ENCODE measurements around the gene TUB.

TUB gene

DNA sequence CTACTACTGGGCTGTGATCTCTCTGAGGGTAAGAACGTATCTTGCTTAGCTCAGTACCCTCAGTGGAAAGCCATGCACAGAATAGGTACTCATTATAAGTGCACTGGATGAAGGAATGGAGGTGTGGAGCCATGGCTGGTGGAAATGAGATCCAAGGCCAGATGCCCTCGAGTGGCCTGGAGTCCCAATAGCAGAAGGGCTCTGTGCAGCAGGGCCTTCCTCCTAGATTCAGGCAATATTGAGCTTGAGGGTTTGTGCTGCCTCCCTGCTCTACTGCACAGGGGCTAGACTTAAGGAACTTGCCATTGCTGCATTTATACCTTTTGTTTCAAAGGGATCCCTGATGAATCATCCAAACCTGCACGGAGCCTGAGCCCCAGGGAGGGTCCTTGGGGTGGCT lies 33.6 kb upstream of the TUB start:
- DNase-seq, result no peak

GRCh38 chr11:8049084-8049483 lies 31.9 kb upstream of the TUB start:
- no peak for DNase-seq

GRCh38 chr11:8055091-8055835 lies 25.7 kb upstream of the TUB start:
- no peak for DNase-seq

DNA sequence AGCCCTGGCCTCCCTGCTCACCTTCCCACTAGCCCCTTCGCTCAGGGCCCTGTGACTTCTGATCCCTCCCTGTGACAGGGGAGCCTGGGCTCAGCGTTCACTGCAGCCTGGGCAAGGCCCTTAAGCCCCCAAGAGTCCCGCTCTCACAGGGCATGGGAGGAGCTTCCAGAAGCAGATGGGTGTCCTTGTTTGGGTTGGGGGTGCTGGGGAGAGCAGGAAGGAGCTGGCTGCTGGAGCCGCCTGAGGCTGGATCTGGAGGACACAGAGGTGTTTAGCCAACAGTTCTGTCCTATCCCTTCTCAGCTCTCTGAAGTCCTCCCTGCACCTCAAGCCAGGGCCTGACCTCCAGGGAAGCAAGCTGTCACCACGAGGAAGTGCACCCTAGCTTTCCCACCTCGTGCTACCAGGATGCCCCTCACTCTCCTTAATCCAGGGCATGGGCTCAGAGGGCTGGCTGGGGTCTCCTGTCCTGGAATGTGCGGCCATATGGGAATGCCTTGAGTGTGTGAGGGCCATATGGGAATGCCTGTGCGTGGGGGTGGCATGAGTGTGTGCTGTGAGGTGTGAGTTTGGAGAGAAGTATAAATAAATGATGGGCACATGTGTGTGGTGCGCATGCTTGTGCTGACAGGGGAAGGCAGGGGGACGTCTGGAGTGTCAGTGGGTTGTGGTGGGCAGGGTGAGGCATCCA lies 25.0 kb upstream of the TUB start:
- DNase-seq, result no peak

DNA sequence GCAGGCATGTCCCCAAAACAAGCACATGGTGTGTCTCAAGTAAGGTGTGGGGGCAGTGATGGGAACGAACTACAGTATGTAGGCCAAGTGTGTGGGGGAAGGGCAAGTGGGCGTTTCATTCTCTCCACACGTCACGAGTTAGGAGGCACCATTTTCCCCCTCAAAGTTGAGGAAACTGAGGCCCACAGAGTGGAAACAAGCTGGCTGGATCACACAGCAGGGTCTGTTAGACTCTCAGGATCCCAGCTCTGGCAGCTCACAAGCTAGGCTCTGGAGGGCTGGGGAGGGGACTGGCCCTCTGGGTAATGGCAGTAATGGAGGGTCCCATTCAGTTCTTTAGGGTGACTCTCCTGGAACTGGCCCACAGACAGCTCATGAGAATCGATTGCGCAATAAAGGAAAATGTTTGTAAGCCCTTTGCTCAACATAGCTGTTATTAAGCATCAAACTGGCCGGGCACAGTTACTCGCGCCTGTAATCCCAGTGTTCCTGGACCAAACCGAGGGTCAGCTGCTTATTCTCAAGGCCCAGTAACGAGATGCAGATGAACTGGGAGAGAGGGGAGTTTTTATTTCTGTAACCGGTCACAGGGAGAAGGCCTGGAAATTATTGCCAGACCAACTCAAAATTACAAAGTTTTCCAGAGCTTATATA lies 24.1 kb upstream of the TUB start:
- no peak for DNase-seq

DNA sequence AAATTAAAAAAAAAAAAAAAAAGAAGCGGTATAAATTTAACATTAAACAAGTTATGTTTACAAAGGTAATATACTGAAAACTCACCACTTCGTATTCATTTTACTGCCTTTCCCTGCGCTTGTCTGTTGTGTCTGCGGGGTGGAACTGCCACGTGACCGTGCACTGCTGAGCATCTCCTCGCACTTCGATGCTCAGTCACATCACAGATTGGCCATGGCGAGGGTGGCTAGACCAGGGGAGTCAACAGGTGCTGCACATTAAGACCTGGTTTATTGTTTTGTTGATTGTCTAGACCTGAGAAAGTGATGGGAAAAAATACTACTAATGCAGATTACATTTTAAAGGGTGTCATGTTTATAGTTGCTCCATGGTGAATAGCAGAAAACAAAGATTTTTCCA lies 22.8 kb upstream of the TUB start:
- no peak for DNase-seq

DNA sequence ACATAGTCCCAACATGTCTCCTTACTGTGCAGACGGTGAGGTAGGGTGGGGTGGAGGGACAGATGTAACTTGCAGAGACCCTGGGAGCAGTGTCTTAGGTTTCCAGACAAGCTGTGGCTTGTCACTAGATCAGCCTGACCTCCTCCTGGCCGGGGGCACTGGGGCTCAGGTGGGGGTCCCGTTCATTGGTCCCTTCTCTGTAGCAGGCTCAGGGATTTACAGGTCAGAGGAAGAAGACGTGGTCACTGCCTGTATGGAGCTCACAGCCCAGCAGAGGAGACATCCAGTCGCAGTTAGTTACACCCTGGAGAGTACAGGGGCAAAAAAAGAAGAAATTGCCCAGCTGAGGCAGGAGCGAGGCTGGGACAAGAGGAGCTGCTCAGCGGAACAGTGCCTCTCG lies 22.0 kb upstream of the TUB start:
- DNase-seq, result no peak

DNA sequence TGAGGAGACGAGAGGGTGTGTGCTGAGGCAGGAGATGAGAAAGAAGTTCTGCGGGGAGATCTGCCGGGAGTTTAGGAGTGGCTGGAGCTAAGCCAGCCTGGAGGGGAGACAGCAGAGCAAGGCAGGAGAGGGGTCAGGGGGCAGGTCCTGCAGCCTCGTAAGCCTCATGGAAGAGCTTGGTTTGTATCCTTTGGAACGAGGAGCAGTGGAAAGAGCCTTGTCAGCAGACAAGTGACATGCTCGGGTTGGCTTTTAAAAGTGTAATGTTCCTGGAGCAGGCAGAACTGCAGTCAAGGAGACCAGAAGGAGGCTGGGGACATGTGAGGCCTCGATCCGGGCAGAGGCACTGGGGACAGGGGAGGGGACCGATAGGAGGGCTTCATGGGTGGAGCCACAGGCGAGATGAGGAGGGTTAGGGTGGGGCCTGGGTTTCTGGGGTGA lies 21.4 kb upstream of the TUB start:
- DNase-seq, result no peak

DNA sequence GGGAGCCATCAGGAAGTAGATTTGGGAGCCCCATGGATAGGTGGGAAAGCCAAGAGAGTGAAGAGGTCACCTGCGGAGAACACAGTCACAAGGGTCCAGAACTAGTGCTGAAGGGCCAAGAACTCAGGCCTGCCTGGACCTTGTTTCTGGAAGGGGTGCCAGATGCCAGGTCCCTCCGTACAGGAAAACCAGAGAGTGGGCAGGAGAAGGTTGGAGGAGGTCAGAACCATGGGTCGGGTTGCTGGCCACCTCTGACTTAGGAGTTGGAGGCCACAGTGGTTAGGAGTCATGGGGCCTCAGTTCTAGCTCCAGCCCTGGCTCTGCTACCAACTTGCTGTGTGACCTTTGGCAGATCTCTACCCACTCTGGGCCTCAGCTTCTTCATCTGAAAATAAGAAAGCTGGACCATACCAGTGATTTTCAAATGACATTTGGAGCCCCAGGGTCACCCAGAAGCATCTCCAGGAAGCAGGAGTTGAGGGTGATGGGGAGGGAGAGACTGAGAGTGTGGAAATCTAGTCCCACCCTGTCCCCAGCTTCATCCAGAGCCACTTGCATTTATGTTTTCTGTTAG lies 20.8 kb upstream of the TUB start:
- no peak for DNase-seq

DNA sequence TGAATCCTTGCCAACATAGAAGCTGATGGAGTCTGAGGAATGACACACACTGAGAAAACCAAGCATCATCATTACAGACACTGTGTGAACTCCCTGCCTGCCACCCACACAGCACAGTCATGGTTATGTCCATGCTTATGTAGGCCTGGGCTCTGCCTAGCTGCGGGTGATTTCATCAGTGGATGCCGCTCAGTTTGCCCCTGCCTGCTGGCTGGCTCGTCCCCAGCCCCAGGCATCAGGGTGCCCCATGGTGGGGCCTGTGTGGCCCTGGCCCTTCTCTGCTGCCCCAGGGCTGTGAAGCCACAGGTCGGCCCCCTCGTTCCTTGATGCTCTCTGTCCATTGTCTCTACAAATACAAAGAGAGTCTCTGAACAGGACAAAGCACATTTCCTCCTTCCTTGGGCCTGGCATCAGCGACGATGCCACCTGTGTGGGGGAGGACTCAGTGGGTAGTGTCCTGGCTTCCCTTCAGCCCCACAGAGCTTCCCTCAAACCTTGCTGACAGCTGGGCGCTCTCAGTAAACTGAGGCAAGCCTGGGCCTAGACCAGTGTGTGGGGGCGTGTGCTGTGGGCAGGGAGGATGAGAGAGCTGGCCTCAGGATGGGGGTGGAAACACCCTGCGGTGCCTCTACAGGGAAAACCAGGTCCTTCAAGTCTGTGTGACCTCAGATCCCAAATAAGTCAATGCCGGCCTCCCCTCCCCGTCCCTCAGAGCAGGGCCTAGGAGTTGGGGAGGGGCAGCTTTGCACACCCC lies 20.0 kb upstream of the TUB start:
- DNase-seq, result no peak

DNA sequence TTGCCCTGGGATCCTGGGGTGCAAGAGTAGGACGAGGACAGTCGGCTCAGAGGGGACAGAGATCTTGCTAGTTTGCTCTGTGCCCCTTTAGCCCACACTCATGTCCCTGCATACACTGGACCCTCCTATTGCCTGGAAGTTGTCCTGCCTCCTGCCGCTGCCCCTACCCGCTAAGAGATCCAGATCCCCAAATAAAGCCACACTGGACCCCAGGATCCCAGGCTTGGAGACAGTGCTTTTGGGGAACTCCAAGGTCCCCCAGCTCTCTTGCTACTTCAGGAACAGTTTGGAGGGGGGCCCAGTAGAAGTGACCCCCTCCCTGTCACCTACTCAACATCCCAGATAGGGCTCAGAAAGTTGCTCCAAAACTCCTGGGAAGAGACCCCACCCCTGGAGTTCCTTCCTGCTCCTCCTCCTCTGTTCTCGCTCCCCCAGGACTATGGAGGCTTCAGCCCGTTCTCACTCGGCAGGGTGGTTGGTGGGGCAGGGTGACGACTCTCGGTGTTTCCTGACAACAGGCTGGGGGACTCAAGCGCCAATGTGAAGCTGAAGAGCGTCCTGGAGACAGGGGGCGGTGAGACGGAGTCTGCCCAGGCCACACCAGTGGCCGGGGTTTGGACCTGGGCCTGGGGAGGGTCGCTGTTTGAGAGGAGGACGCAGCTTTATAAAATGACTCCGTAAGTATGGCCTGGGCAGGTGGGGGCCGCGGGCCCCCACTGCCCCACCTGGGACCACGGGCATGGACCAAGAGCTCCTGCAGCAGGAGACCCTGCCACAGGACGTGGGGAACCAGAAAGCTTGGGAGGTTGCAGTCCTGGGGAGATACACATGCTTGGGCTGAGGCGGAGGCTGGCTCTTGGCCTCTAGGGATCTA lies 19.2 kb upstream of the TUB start:
- no peak for DNase-seq

GRCh38 chr11:8062781-8063257 lies 18.2 kb upstream of the TUB start:
- DNase-seq, result no peak

- no peak for DNase-seq
Measured at GRCh38 chr11:8063324-8063723, 17.7 kb upstream of the TUB start.

DNA sequence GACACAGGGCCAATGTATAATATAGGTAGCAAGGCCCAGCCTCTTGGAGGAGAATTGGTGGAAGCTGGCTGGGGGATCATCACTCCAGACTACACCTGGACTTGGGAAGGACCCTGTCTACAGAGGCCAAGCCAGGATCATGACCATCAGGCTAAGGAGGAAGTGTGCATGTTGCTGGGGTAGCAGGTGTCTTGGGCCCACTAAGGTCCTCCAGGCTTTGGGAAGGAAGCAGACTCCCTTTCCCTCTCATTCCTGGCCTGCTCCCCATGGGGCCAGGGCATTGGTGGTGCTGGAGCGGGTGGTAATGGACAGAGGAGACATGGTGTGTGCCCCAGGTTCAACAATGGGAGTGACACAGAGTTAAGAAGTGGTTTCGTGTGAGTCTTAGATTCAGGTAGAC lies 16.0 kb upstream of the TUB start:
- DNase-seq, result no peak

DNA sequence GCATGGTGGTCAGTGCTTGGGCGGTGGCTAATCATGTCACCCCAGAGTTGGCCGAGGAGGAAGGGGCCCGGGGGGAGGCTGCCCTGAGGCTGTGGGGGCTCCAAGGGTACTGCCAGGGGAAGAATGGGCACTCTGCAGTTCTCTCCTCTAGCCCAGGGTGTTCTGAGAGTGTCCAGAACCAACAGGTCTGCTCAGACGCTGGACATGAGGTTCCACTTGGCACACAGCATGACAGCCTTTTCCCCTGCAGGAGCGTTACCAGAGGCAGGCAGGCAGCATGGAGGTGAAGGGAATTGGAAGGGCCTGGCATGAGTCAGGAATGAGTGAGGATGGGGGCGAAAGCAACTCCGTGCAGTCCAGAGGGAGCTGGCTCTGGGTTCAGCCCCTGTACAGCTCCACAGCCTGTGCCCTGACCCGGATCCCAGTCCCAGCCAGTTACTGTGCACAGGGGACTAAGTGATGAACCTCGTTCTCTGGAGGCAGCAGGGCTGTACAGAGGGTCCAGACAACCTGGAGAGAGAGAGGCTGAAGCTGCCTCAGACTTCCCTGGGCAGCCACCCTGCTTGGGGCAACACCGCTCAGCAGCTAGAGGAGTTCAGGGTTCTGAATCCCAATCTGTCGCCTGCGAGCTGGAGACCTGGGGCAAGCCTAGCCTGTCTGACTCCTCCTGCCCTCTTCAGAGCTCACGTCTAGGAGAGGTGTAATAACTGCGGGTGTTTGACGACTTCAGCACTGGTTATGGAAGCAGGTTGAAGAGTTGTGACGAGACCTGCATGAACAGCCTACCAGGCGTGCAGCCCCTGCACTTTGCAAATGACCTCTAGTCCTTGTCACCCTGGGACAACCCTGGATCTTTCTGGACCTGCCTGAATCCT lies 14.7 kb upstream of the TUB start:
- DNase-seq, result no peak

- no peak for DNase-seq
Measured at GRCh38 chr11:8066911-8067455, 14.0 kb upstream of the TUB start.

- DNase-seq, result no peak
Measured at GRCh38 chr11:8067567-8067928, 13.5 kb upstream of the TUB start.

DNA sequence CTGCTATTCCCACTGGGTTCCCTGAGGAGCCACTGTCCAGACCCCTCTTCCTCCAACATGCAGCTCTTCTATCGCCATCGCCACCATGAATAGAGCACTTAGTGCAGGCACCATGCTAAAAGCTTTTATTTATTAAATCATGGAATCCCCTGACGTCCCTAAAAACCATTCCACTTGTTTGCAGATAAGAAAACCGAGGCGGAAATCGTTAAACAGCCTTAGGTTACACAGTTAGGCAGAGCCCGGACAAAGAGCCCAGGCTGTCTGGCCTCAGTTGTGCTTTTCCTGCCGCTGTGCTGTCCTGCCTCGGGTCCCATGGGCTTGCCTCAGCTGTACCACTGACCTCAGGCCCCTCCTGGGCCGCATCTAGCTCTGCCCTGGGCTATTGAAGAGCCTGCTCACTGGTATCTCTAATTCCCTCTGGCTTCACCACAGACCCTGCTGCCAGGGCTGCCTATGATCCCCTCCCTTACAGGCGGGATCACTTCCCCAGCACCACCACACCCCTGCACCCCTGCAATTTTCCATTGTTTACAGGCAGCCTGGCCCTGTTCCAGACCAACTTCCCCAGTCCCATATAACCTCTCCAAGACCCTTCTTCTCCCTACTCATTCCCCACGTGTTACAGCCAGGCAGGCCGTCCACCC lies 13.0 kb upstream of the TUB start:
- DNase-seq, result no peak

- no peak for DNase-seq
Measured at GRCh38 chr11:8068605-8069221, 12.3 kb upstream of the TUB start.

- no peak for DNase-seq
Measured at GRCh38 chr11:8069771-8070170, 11.2 kb upstream of the TUB start.
